Activated T-cell treated with anti-CD3 and anti-CD28 coated beads, Interleukin-2, amount 50 U/mL, for 48 hours (primary cell): ENCODE results near the gene LAPTM5.
"Not testable (repeated sequence)": the region's sequence is repeated elsewhere in the genome, so short reads cannot be mapped to it uniquely, and the experiment has no call there.

Source experiments
- DNase-seq, 2 experiments: peaks; one replicate each; pipeline ENCODE4 v3.0.0-alpha.2; 2020

Gene LAPTM5

GRCh38 chr1:30692201-30692947 is 65.2 kb downstream of the LAPTM5 start:
- DNase-seq = no peak

- DNase-seq = no peak
Observed at GRCh38 chr1:30691480-30691879, 66.1 kb downstream of the LAPTM5 start.

- no peak for DNase-seq
Observed at GRCh38 chr1:30689901-30690645, 67.5 kb downstream of the LAPTM5 start.

GRCh38 chr1:30688920-30689794 is 68.4 kb downstream of the LAPTM5 start:
- no peak for DNase-seq

- DNase-seq = not testable (repeated sequence)
Observed at GRCh38 chr1:30688516-30688915, 69.1 kb downstream of the LAPTM5 start.

- no peak for DNase-seq
Observed at GRCh38 chr1:30687886-30688285, 69.7 kb downstream of the LAPTM5 start.

- no peak for DNase-seq
Observed at GRCh38 chr1:30686236-30686935, 71.2 kb downstream of the LAPTM5 start.

- no peak for DNase-seq
Observed at GRCh38 chr1:30685796-30686165, 71.8 kb downstream of the LAPTM5 start.

GRCh38 chr1:30684881-30685795 is 72.4 kb downstream of the LAPTM5 start:
- peak in 1 of 2 experiments; percentile 31 for DNase-seq

- no peak for DNase-seq
Observed at GRCh38 chr1:30684259-30684658, 73.3 kb downstream of the LAPTM5 start.

GRCh38 chr1:30683699-30684098 is 73.9 kb downstream of the LAPTM5 start:
- no peak for DNase-seq
